Smooth muscle cell (in vitro differentiated cells): ENCODE measurements around the gene FOXP1. TPM values are rescaled to one million over a fixed set of nuclear protein-coding genes. Genes with fewer than 3 reads are reported as not detected.
A peak's percentile ranks its signal among the peaks of the same experiment; 100 is the strongest.

Experiments used
- DNase-seq: peaks from one replicate; lab custom pipeline; 2025; ENCODE audit not compliant: unreplicated experiment; lab: John Stamatoyannopoulos, UW
- H2AFZ ChIP-seq: fragments of 200-600 bp; sonication (generic); 2 replicates; pipeline ENCODE4 v1.6.0; 2016; ENCODE audit warnings: antibody characterized with exemption, low read depth, mild to moderate bottlenecking
- H3F3A ChIP-seq: fragments of 200-600 bp; sonication (generic); 2 replicates; pipeline ENCODE4 v1.6.0; 2017; ENCODE audit warnings: antibody characterized with exemption, low read depth
- H3K27ac ChIP-seq: fragments of 200-600 bp; sonication (generic); 2 replicates; pipeline ENCODE4 v1.5.1; 2016; ENCODE audit warnings: low read depth, mild to moderate bottlenecking
- H3K27me3 ChIP-seq: fragments of 200-600 bp; sonication (generic); 2 replicates; pipeline ENCODE4 v1.6.1; 2016; ENCODE audit warnings: low read depth, mild to moderate bottlenecking
- H3K36me3 ChIP-seq: fragments of 200-600 bp; sonication (generic); 2 replicates; pipeline ENCODE4 v1.5.1; 2016; ENCODE audit warnings: low read depth
- H3K4me1 ChIP-seq: fragments of 200-600 bp; sonication (generic); 2 replicates; pipeline ENCODE4 v1.5.1; 2016; ENCODE audit warnings: low read depth
- H3K4me2 ChIP-seq: fragments of 200-600 bp; sonication (generic); 2 replicates; pipeline ENCODE4 v1.6.0; 2016; ENCODE audit warnings: mild to moderate bottlenecking
- H3K4me3 ChIP-seq: fragments of 200-600 bp; sonication (generic); 2 replicates; pipeline ENCODE4 v1.5.1; 2016; ENCODE audit warnings: mild to moderate bottlenecking
- H3K79me2 ChIP-seq: fragments of 200-600 bp; sonication (generic); 2 replicates; pipeline ENCODE4 v1.6.0; 2016; ENCODE audit warnings: low read depth, mild to moderate bottlenecking
- H3K9ac ChIP-seq: fragments of 200-600 bp; sonication (generic); 2 replicates; pipeline ENCODE4 v1.6.0; 2016; ENCODE audit warnings: low read depth
- H3K9me3 ChIP-seq: fragments of 200-600 bp; sonication (generic); replicated peaks from 2 replicates; pipeline ENCODE4 v1.5.1; 2016; ENCODE audit warnings: low read depth
- H4K20me1 ChIP-seq: fragments of 200-600 bp; sonication (generic); 2 replicates; pipeline ENCODE4 v1.6.0; 2016; ENCODE audit warnings: low read depth
- CTCF ChIP-seq: fragments of 200-600 bp; sonication (generic); IDR thresholded peaks from 2 replicates; pipeline ENCODE4 v1.5.1; 2017; ENCODE audit warnings: borderline replicate concordance, mild to moderate bottlenecking, antibody characterized with exemption; ENCODE audit not compliant: insufficient read depth, poor library complexity, severe bottlenecking
- WGBS: methylation state at CpG from one replicate; pipeline ENCODE4 v1.1.7; 2016; ENCODE audit warnings: low lambda C conversion rate; 5-methylcytosine and 5-hydroxymethylcytosine counted together
- polyA plus RNA-seq: library from polyadenylated mRNA; unstranded; fragments of >200 nt; fragmentation: Nextera tagmentation; extraction: Ambion mirVana; gene quantifications from 2 replicates; pipeline ENCODE4 v1.2.1, GENCODE V29; 2016
- total RNA-seq: library from RNA; depleted of rRNA; stranded (reverse); fragments of >200 nt; gene quantifications from 2 replicates; pipeline ENCODE4 v1.2.3, GENCODE V29; 2014

The FOXP1 gene
- total and polyA plus RNA-seq, 2 experiments from 2014 or later: 40.9 to 68.0 TPM

GRCh38 chr3:71446260-71446659 is 137.3 kb downstream of the FOXP1 start:
- Histone ChIP-seq H3K4me1 (peaks cover 11% of the 10 kb centered on the region), H2AFZ (no peak overlapping the region), H3K27ac (peak overlapping the region; percentile 73), H3K4me2 (peak overlapping the region; percentile 33), H3K27me3 (no peaks in the 10 kb centered on the region), H3K9ac (no peak overlapping the region), H3K9me3 (no peaks in the 10 kb centered on the region), H3K79me2 (peaks cover 19% of the 10 kb centered on the region), H3K36me3 (no peaks in the 10 kb centered on the region), H3K4me3 (no peak overlapping the region), H4K20me1 (no peaks in the 10 kb centered on the region), H3F3A (peaks cover 9% of the 10 kb centered on the region)
- DNase-seq: no peak
- TF ChIP-seq CTCF: no peak
- WGBS: 53% methylated on average over 4 of the region's 4 CpGs

GRCh38 chr3:71444861-71445259 is 138.7 kb downstream of the FOXP1 start:
- Histone ChIP-seq H3K4me3 (no peak overlapping the region), H3K4me2 (peak overlapping the region; percentile 49), H3K9ac (no peak overlapping the region), H3K27me3 (no peaks in the 10 kb centered on the region), H3K27ac (peak overlapping the region; percentile 67), H3K4me1 (peaks cover 5% of the 10 kb centered on the region), H4K20me1 (no peaks in the 10 kb centered on the region), H3K79me2 (peaks cover 19% of the 10 kb centered on the region), H3K9me3 (no peaks in the 10 kb centered on the region), H2AFZ (no peak overlapping the region), H3F3A (peaks cover 9% of the 10 kb centered on the region), H3K36me3 (no peaks in the 10 kb centered on the region)
- DNase-seq: no peak
- 83% methylated on average over 4 of the region's 4 CpGs for WGBS
- TF ChIP-seq CTCF: no peak

GRCh38 chr3:71444028-71444860 is 139.3 kb downstream of the FOXP1 start:
- Histone ChIP-seq H3F3A (peaks cover 9% of the 10 kb centered on the region), H2AFZ (no peak overlapping the region)

More at GRCh38 chr3:71444028-71444860, 139.3 kb downstream of the FOXP1 start:
- Histone ChIP-seq H3K27ac (peak overlapping the region; percentile 67), H3K79me2 (peaks cover 16% of the 10 kb centered on the region), H3K9me3 (no peaks in the 10 kb centered on the region), H3K27me3 (no peaks in the 10 kb centered on the region), H3K36me3 (no peaks in the 10 kb centered on the region), H3K4me1 (peaks cover 5% of the 10 kb centered on the region), H3K4me2 (peak overlapping the region; percentile 49), H3K9ac (peak overlapping the region; percentile 45), H3K4me3 (no peak overlapping the region), H4K20me1 (no peaks in the 10 kb centered on the region)
- no peak for DNase-seq
- 65% methylated on average over 17 of the region's 17 CpGs for WGBS
- TF ChIP-seq CTCF: no peak
